ENCODE data around the gene TMEM31.

TMEM31 gene

DNA sequence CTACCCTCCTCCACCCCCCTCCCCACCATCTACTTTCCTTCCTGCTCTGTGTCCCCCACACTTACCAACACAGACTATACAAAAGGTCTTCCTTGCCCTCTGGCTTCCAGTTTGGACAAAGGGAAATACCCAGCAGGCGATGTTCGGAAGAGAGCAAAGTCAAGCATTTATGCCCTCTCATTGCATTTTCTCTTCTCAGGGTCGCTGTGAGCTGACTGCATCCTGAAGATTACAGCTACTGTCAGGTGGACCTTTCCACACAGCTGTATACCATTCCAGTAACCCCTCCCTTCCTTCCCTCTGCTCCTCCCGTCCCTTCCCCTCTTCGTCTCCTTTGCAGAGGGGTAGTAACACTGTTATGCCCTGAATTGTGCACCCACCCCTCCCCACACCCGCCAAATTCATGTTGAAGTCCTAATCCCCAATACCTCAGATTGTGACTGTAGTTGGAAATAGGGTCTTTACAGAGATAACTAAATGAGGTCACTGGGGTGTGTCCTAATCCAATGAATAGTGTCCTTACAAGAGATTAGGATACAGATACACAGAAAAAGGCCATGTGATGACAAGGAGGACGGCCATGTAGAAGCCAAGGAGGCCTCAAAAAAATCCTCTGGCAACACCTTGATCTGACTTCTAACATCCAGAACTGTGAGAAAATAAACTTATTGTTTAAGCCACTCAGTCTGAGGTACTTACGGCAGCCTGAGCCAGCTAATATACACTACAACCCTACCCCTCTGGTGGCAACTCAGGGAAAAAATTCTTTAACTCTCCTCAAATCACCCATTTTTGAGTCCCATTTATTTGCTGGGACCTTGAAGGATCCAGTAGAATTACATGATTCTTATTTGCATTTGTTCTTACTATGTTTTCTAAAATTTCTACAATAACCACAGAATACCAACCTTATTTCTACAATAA lies 35.9 kb upstream of the TMEM31 start:
- no peak overlapping the region for H3K4me3 ChIP-seq (ENCODE audit: severe bottlenecking)
- no peak for DNase-seq (ENCODE audit: low spot score)
- no peak for TF ChIP-seq CTCF (IDR thresholded peaks at IDR 0.05; ENCODE audit: poor library complexity, severe bottlenecking)
- no peaks in the 10 kb centered on the region for H3K4me1 ChIP-seq (ENCODE audit: insufficient read depth, poor library complexity, severe bottlenecking)
- H3K36me3 ChIP-seq (ENCODE audit: low read depth): peaks cover 43% of the 10 kb centered on the region
- ATAC-seq (ENCODE audit: low read depth): peak; percentile 40
- H3K27ac ChIP-seq (ENCODE audit: poor library complexity, severe bottlenecking): no peak overlapping the region
- H3K27me3 ChIP-seq (ENCODE audit: insufficient read depth, poor library complexity, severe bottlenecking): no peaks in the 10 kb centered on the region
- no peaks in the 10 kb centered on the region for H3K9me3 ChIP-seq (ENCODE audit: severe bottlenecking)

DNA sequence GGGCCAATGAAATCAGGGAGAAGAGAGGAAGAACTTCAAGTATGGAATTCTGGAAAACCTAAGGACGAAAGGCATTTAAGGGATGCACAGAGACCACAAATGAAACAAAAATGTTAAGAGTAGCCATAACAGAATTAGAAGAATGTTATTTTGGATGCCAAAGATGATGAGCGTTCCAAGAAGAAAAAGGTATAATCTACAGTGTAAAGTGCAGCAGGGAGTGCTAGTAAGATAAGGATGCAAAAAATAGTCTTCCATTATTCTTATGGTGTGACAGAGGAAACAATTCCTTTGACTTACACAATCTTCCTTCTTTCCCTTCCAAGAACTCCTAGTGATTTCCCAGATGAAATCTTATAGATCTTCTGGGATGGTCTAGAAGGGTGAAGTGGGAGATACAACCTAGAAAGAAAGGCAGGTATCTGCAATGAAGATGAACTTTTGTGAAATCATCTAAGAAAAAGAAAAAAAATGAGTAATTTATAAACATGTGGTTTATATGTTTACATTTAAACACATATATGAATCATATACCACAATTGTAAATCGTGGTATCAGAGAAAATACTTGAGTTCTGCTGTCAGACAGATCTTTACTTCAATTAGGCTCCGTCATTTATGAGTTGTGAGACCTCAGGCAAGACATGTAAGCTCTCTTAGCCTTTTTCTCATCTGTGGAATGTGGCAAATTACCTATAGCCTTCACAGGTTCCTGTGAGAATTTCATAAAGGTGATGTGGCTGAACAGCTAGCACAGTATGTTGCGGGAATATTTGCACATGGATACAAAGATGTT lies 32.3 kb upstream of the TMEM31 start:
- no peaks in the 10 kb centered on the region for H3K9me3 ChIP-seq (ENCODE audit: severe bottlenecking)
- H3K27ac ChIP-seq (ENCODE audit: poor library complexity, severe bottlenecking): no peak overlapping the region
- no peaks in the 10 kb centered on the region for H3K4me1 ChIP-seq (ENCODE audit: insufficient read depth, poor library complexity, severe bottlenecking)
- peaks cover 79% of the 10 kb centered on the region for H3K36me3 ChIP-seq (ENCODE audit: low read depth)
- no peak overlapping the region for H3K4me3 ChIP-seq (ENCODE audit: severe bottlenecking)
- TF ChIP-seq CTCF (IDR thresholded peaks at IDR 0.05; ENCODE audit: poor library complexity, severe bottlenecking): no peak
- H3K27me3 ChIP-seq (ENCODE audit: insufficient read depth, poor library complexity, severe bottlenecking): no peaks in the 10 kb centered on the region
- no peak for ATAC-seq (ENCODE audit: low read depth)
- DNase-seq (ENCODE audit: low spot score): no peak

DNA sequence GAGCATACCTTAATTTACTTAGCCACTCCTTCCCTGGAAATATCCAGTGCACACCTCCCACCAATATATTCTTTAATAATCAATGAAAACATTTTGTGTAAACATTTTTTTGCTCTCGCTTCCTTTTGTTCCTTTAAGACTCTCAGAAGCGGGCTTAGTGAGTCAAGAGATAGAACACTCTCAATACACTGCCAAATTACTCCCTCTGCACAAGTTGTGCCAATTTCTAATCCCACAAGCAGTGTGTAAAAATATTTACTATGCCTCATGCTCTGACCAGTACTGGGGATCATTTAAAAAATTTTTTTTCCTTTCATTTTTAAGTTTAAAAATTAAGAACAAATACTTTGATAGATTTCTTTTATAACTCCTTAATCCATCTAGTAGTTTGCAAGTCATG lies 29.3 kb upstream of the TMEM31 start:
- ATAC-seq (ENCODE audit: low read depth) (no peak), DNase-seq (ENCODE audit: low spot score) (no peak)
- H3K27ac ChIP-seq (ENCODE audit: poor library complexity, severe bottlenecking): no peak overlapping the region
- H3K4me3 ChIP-seq (ENCODE audit: severe bottlenecking): no peak overlapping the region
- H3K27me3 ChIP-seq (ENCODE audit: insufficient read depth, poor library complexity, severe bottlenecking): no peaks in the 10 kb centered on the region
- TF ChIP-seq CTCF (IDR thresholded peaks at IDR 0.05; ENCODE audit: poor library complexity, severe bottlenecking): no peak
- H3K36me3 ChIP-seq (ENCODE audit: low read depth): peaks cover 94% of the 10 kb centered on the region
- H3K9me3 ChIP-seq (ENCODE audit: severe bottlenecking): no peaks in the 10 kb centered on the region
- no peaks in the 10 kb centered on the region for H3K4me1 ChIP-seq (ENCODE audit: insufficient read depth, poor library complexity, severe bottlenecking)

- H3K36me3 ChIP-seq (ENCODE audit: low read depth): peaks cover 58% of the 10 kb centered on the region
Observed at GRCh38 chrX:103685396-103685795, 25.3 kb upstream of the TMEM31 start.

More at GRCh38 chrX:103685396-103685795, 25.3 kb upstream of the TMEM31 start:
- TF ChIP-seq CTCF (IDR thresholded peaks at IDR 0.05; ENCODE audit: poor library complexity, severe bottlenecking): no peak
- Histone ChIP-seq H3K4me1 (ENCODE audit: insufficient read depth, poor library complexity, severe bottlenecking) (no peaks in the 10 kb centered on the region), H3K4me3 (ENCODE audit: severe bottlenecking) (peak overlapping the region; percentile 82), H3K27me3 (ENCODE audit: insufficient read depth, poor library complexity, severe bottlenecking) (no peaks in the 10 kb centered on the region), H3K9me3 (ENCODE audit: severe bottlenecking) (no peaks in the 10 kb centered on the region), H3K27ac (ENCODE audit: poor library complexity, severe bottlenecking) (peak overlapping the region; percentile 87)
- DNase-seq (ENCODE audit: low spot score) (no peak), ATAC-seq (ENCODE audit: low read depth) (no peak)
